ENCODE data around the gene ZCCHC7.
"Not testable (repeated sequence)": the region's sequence is repeated elsewhere in the genome, so short reads cannot be mapped to it uniquely, and the experiment has no call there.

DNA sequence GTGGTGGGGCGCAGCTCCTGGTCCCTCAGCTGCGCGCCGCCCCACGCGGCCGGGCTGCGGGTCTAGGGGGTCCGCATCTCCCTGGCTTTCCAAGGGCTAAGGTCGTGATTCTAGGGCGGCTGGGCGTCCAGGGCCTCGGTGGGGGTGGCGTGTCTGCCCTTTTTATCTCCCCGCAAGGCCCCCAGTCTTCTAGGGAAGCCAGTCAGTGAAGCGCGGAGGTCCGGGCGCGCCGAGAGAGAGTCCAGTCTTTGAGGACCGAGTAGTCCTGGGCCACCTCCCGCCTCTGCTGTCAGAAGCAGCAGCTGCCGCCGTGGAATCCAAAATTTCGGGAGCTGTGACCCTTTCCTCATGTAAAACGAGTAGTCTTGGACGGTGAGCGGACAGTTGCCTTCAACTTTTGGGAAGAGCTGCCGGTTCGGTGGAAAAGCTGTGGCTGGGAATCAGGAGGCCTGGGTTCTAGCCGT, 40.2 kb upstream of the ZCCHC7 start:
- TF ChIP-seq, protein P1, sequence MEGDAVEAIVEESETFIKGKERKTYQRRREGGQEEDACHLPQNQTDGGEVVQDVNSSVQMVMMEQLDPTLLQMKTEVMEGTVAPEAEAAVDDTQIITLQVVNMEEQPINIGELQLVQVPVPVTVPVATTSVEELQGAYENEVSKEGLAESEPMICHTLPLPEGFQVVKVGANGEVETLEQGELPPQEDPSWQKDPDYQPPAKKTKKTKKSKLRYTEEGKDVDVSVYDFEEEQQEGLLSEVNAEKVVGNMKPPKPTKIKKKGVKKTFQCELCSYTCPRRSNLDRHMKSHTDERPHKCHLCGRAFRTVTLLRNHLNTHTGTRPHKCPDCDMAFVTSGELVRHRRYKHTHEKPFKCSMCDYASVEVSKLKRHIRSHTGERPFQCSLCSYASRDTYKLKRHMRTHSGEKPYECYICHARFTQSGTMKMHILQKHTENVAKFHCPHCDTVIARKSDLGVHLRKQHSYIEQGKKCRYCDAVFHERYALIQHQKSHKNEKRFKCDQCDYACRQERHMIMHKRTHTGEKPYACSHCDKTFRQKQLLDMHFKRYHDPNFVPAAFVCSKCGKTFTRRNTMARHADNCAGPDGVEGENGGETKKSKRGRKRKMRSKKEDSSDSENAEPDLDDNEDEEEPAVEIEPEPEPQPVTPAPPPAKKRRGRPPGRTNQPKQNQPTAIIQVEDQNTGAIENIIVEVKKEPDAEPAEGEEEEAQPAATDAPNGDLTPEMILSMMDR (conservative IDR thresholded peaks at IDR 0.05 in 1 of 2, IDR thresholded peaks at IDR 0.05 in 1 of 2; ENCODE audit: extremely low read depth in 1 of 2, insufficient read depth in 1 of 2, low read depth in 1 of 2, low read length in 2 of 2): not testable (repeated sequence)
- TF ChIP-seq EZH2 (IDR thresholded peaks at IDR 0.05; ENCODE audit: borderline replicate concordance, low read length): not testable (repeated sequence)

Data from mammary epithelial cell (primary cell).